ENCODE results near the gene OR9A4.
"Not testable (repeated sequence)": the region's sequence is repeated elsewhere in the genome, so short reads cannot be mapped to it uniquely, and the experiment has no call there.

Gene OR9A4

GRCh38 chr7:141877365-141877764, 38.8 kb upstream of the OR9A4 start:
- Histone ChIP-seq H3K4me1 (no peaks in the 10 kb centered on the region), H3K27me3 (no peaks in the 10 kb centered on the region), H3K36me3 (no peaks in the 10 kb centered on the region), H3K9me3 (no peaks in the 10 kb centered on the region), H3K4me3 (ENCODE audit: low read depth, low read length) (no peak overlapping the region)
- no peak for DNase-seq
- no peak for TF ChIP-seq CTCF (IDR thresholded peaks at IDR 0.05; ENCODE audit: low read depth, low read length)

DNA sequence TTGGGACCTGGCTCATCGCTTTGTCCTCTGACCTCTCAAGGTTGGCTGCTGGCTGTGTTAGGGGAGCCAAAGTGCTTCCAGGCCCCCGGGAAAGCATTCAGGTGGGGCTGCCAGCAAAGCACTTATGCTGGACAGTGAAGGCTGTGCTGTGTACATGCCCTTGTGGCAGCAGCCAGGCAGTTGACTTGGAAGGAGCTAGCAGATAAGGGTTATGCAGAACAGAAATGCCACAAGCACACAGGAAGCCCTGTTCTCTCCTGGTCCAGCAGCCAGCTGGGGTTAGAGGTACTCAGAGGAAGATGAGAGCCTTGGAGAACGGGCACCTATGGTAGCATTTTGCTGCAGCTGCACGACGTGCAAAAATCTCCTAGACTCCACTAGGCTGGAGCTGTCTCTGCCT, 35.2 kb upstream of the OR9A4 start:
- Histone ChIP-seq H3K4me3 (ENCODE audit: low read depth, low read length) (no peak overlapping the region), H3K27me3 (no peaks in the 10 kb centered on the region), H3K36me3 (no peaks in the 10 kb centered on the region), H3K9me3 (no peaks in the 10 kb centered on the region), H3K4me1 (no peaks in the 10 kb centered on the region)
- DNase-seq = no peak
- no peak for TF ChIP-seq CTCF (IDR thresholded peaks at IDR 0.05; ENCODE audit: low read depth, low read length)

DNA sequence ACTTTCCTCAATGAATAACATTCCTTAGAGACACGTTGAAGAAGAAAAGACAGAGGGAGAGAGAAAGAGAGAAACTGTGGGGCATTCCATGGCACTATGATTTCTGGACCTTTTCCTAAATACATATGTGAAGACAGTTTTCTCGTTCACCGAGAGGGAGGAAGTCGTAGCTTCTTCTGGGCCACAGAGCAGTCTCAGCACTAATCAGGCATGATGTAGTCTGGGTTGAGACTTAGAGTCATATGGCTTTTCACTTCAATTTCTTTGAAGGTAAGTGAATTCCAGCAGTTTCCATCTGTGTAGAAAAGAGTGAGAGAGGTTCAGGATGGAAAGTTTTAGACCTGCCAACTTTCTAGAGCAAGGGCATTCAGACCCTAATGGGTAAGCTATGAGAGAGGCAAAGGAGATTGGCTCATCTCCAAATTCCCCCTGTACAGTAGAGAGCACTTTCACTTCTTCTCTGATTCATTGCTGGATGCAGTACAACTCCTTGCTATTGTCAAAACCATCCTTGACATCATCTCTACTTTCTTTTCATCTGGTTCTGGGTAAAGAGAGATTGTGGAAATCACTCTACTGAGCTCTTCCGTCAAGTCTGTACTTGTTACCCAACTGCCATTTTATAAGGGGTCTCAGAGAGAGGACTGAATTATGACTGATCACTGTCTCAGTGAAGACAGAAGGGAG, 31.5 kb upstream of the OR9A4 start:
- DNase-seq = no peak
- Histone ChIP-seq H3K9me3 (no peaks in the 10 kb centered on the region), H3K36me3 (no peaks in the 10 kb centered on the region), H3K4me3 (ENCODE audit: low read depth, low read length) (no peak overlapping the region), H3K27me3 (no peaks in the 10 kb centered on the region), H3K4me1 (no peaks in the 10 kb centered on the region)
- TF ChIP-seq CTCF (IDR thresholded peaks at IDR 0.05; ENCODE audit: low read depth, low read length) = no peak

DNA sequence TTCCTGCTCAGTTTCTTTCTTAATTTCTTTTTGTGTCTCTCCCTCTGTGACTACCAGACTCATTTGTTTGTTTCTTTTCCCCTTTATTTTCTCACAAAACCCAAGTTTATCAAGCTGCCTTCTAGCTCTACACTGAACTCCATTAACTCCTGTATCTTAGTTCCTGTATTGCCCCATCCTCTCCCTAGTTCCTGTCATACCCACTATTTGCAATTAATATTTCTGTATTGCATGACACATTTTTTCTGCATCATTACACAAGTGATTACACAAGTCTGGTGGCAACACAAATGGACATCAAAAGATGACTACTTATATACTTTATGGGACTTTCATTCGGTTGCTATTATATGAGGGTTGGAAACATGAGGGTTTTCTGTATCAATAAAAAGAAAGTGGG, 26.9 kb upstream of the OR9A4 start:
- Histone ChIP-seq H3K36me3 (no peaks in the 10 kb centered on the region), H3K4me3 (ENCODE audit: low read depth, low read length) (no peak overlapping the region), H3K9me3 (no peaks in the 10 kb centered on the region), H3K27me3 (no peaks in the 10 kb centered on the region), H3K4me1 (no peaks in the 10 kb centered on the region)
- no peak for DNase-seq
- TF ChIP-seq CTCF (IDR thresholded peaks at IDR 0.05; ENCODE audit: low read depth, low read length) = no peak

GRCh38 chr7:141891336-141891735, 24.9 kb upstream of the OR9A4 start:
- no peaks in the 10 kb centered on the region for H3K9me3 ChIP-seq
- H3K4me1 ChIP-seq = no peaks in the 10 kb centered on the region
- DNase-seq = no peak
- no peaks in the 10 kb centered on the region for H3K36me3 ChIP-seq
- no peak for TF ChIP-seq CTCF (IDR thresholded peaks at IDR 0.05; ENCODE audit: low read depth, low read length)
- no peak overlapping the region for H3K4me3 ChIP-seq (ENCODE audit: low read depth, low read length)
- H3K27me3 ChIP-seq = no peaks in the 10 kb centered on the region

DNA sequence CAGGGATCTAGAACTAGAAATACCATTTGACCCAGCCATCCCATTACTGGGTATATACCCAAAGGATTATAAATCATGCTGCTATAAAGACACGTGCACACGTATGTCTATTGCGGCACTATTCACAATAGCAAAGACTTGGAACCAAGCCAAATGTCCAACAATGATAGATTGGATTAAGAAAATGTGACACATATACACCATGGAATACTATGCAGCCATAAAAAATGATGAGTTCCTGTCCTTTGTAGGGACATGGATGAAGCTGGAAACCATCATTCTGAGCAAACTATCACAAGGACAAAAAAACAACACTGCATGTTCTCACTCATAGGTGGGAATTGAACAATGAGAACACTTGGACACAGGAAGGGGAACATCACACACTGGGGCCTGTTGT, 16.8 kb upstream of the OR9A4 start:
- DNase-seq = not testable (repeated sequence)

DNA sequence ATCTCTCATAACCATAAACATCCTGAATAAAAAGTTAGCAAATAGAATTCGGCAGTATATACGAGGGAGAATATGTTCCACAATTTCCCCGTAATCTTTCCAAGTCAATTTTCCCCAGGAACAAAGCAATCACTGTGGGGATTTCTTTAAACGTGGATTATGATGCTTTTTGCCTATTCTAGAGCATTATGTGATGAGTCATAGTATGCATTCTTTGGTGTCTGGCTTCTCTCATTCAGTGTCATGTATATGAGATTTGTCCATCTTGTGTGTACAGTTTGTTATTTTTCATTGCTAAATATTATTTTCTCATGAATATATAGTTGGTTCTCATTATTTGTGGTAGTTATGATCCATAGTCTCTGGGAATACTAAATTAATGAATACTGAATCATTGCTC, 9.9 kb upstream of the OR9A4 start:
- H3K4me1 ChIP-seq = no peaks in the 10 kb centered on the region
- no peaks in the 10 kb centered on the region for H3K27me3 ChIP-seq
- H3K36me3 ChIP-seq = no peaks in the 10 kb centered on the region
- no peak for TF ChIP-seq CTCF (IDR thresholded peaks at IDR 0.05; ENCODE audit: low read depth, low read length)
- no peak for DNase-seq
- H3K4me3 ChIP-seq (ENCODE audit: low read depth, low read length) = no peak overlapping the region
- no peaks in the 10 kb centered on the region for H3K9me3 ChIP-seq

More for the DNA sequence above, 16.8 kb upstream of the OR9A4 start:
- not testable (repeated sequence) for H3K27me3 ChIP-seq; H3K36me3 ChIP-seq; H3K9me3 ChIP-seq; H3K4me3 ChIP-seq (ENCODE audit: low read depth, low read length); H3K4me1 ChIP-seq

All from BE2C (cell line).